Activated gamma-delta T cell (primary cell): ENCODE results near the gene AAMP.

ENCODE experiments used
- DNase-seq: peaks from one replicate; lab custom pipeline; 2025; lab: John Stamatoyannopoulos, UW

Gene AAMP

DNA sequence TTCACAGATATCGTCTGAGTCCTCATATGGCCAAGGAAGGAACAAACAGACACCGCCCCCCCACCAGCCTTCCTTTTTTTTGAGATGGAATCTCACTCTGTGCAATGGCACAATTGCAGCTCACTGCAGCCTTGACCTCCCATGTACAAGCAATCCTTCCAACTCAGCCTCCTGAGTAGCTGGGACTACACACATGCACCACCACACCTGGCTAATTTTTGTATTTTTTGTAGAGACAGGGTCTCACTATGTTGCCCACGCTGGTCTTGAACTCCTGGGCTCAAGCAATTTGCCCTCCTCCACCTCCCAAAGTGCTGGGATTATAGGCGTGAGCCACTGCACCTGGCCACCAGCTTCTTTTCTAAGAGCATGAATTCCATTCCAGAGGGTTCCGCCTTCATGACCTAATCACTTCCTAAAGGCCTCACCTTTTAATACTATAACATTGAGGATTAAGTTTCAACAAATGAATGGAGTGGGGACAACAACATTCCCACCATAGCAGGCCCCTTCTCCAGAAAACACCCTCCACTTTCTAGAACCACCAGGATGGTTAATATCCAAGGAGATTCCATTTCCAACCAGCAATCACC lies 24.6 kb upstream of the AAMP start:
- DNase-seq, result no peak

DNA sequence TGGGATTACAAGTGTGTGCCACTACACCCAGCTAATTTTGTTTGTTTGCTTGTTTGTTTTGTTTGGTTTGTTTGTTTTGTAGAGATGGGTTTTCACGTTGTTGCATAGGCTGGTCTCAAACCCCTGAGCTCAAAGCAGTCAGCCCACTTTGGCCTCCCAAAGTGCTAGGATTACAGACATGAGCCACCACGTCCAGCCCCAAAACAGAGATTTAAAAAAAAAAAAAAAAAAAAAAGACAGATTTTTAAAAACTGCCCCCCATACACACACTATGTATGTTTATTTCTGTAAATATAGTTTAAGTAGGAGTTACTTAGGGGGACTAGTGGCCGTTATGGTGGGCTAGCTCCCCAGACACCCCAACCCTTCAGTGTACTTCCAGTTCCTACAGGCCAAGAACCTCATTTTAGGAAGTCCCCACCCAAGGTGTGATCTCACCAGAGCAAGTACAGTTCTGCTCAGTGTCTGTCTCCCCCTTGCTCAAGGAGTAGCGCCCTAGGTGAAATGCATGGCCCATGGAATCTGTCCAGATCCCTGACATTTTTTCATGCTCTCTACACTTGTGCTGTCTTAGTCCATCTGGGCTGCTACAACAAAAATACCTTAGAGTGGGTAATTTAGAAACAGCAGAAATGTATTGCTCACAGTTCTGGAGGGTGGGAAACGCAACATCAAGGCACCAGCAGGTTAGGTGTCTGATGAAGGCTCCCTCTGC lies 23.9 kb upstream of the AAMP start:
- DNase-seq, result no peak

- DNase-seq, result peak; percentile 64
Measured at GRCh38 chr2:218292048-218293014, 22.4 kb upstream of the AAMP start, which contains the start of gene TMBIM1. TSS of gene TMBIM1 (minus strand) at chr2:218292503. CDS start at chr2:218282141, 10,362 bp downstream.

- DNase-seq, result no peak
Measured at GRCh38 chr2:218291318-218292047, 21.5 kb upstream of the AAMP start.

GRCh38 chr2:218290316-218291261 lies 20.7 kb upstream of the AAMP start:
- DNase-seq, result no peak

DNA sequence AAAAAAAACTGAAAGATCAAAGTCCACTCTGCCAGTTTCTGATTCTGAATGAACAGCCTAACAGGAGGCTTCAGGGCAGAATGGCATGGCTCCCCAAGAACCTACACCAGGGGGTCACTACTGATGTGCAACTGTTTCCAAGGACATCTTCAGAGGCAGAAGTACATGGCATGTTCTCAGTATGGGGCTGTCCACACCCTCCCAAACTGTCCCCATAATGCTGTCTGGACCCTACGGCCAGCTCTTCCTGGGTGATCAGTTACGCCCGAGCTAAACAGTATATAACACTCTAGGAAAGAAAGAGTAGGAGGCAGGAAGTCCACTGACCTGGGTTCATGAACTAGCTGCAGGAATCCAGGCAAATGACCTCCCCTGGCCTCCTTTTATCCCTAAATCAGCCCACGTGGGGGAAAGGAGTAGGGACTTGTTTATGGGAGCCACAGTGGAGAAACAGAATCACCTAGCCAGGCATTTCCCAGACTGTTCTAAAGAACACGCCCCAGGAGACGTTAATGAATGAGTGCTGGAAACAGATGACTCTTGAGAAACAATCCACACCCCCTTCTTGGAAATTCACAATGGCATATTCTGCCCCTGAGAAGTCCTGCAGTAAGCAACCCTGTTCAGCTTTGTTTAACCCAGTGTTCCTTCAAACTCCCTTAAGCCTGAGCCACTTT lies 19.8 kb upstream of the AAMP start:
- DNase-seq, result no peak

DNA sequence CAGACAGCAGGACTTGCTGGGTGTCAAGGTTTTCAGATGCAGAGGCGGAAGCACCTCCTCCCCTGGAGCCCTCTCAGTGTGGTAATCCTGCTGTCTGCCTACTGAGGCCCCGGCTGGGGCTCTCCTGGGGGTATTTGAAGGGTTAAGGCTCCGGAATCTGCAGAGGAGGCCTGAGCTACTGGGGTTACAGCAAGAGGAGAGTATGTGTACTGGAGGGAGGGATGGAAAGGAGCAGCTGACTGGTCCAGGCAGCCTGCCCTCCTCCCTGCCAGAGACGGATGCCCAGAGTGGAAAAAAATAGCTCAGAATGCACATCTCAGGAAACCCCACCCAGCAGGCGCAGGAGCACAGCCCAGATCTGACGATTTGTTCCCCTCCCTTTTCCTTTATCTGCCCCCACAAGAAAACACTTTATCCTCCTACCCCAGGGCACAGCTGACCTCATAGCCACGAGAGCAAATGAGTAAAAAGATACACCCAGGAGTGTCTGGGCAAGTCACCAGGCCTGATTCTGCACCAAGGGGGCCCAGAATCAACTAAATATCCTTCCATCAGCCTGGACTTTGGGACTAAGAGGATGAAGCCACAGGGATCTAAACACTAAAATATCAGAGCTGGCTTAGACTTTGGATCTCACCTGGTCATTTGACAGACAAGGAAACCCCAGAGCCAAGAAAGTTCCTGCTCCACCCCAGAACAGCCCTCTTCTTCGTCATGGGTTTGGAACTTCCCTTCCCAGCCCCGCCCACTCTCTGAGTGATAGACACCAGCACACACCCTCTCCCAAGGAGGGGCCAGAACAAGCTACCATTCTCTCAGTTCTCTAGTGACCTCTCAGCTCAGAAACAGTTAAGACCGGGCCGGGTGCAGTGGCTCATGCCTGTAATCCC lies 16.9 kb upstream of the AAMP start:
- DNase-seq, result no peak

- DNase-seq, result no peak
Measured at GRCh38 chr2:218285604-218286003, 15.7 kb upstream of the AAMP start.

DNA sequence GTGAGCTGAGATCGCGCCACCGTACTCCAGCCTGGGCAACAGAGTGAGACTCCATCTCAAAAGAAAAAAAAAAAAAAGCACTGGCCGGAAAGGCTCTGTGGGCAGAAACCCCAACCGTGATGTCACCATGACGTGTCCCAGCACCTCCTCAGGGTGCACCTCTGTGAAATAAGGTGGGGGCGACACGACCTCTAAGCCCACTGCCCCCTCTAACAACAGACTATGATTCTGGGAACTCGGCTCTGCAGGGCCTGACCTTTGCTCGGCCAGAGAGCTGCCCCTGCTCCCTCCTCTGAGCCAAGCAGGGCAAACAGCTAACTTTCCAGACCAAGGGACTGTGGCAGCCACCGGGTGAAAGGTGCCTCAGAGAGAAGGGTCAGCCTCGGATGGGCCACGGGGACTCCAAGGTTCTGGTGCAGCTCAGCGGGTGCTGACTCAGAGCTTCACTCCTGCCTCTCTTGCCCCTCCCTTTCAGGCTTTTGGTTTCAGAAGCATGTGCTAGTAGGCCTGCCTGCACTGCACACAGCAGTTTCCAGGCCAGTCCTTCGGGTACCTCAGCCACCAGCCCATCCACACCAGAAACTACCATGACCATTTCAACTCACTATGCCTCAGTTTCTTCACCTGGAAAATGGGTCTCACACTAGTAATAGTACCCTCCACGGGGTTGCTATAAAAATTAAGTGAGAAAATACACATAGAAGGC lies 14.3 kb upstream of the AAMP start:
- DNase-seq, result peak; percentile 36

DNA sequence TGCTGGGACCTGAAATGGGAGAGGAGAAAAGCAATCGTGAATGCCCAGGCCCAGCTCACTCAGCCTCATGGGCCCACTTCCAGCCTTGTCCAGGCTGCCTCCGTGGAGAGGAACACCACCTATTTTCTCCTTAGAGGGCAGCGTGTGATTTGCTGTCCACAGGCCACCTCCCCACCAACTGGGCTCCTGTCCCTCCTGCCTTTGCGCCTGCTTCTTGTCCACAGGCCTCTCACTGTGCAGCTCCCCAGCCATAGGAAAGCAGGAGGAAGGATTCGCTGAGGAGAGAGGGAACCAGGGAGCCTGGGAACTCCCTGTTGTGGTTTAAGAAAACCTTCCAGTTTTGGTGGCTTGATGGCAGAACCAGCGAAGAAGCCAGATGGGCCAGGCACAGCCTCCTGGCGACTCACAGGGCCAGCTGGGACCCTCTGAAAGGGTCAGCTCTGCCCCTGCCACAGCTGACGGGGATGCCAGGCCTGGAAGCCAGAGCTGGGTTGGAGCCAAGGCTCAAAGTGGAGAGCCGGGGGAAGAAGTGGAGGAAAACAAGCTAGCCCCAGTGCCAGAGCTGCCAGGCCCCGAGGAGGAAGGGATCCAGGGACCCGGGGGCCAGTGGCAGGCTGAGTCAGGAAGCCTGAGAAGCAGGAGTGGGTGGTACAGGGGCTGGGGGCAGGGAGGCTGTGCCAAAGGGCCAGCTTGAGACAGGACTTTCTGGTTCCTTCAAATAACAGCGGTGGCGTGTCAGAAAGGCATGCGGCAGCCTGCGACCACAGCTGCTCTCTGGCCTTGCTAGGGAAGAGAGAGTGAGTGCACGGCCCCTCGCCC lies 12.4 kb upstream of the AAMP start:
- no peak for DNase-seq

- no peak for DNase-seq
Measured at GRCh38 chr2:218281449-218281848, 11.5 kb upstream of the AAMP start.

- DNase-seq, result no peak
Measured at GRCh38 chr2:218280260-218280870, 10.4 kb upstream of the AAMP start.

- DNase-seq, result no peak
Measured at GRCh38 chr2:218278531-218279360, 8.8 kb upstream of the AAMP start.

- no peak for DNase-seq
Measured at GRCh38 chr2:218277921-218278320, 8.0 kb upstream of the AAMP start.

DNA sequence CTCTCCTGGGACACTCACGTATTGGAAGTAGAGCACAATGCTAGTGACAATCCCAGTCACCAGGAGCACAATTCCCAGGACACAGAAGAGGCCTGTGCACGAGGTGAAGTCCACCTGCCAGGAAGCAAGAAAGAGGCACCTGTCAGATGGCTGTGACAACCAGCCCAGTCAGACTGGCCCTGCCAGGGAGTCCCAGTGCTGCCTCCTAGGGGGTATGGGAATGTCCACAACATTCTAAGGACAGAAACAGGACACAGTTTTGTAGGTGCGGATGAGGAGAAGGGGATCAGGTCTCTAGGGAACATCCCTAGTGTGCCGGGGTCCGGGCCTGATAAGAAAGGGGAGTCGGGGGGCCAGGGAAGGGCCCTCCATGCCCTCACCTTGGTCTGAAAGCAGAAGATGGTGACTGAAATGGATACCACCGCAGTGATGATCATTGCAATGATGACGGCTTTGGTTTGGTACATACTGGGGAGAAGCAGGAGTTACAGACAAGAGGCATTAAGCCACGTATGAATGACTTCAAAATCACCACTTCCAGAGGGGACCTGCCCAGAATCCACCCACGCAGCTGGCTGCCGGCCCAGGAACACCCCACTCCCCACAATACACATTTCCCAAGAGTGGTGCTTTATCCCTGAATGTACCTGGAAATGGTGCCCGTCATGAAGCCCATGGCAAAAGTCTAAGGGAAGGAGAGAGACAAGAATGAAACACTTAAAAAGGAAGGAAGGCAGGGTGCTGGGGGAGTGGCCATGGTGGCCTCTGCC lies 7.2 kb upstream of the AAMP start:
- DNase-seq, result no peak
